HepG2 (cell line): ENCODE data around the gene DCP1B. TPM values are rescaled to one million over a fixed set of nuclear protein-coding genes. Genes with fewer than 3 reads are reported as not detected.

Source experiments
- ATAC-seq: fragments of 200-7000 bp; cut with Tn5 transposase; 3 replicates; pipeline ENCODE4 v1.9.1; 2020; ENCODE audit warnings: mild to moderate bottlenecking, moderate library complexity
- BruUV-seq: library from RNA; stranded (reverse); fragments of 400-500 nt; replicated peaks from 2 replicates; lab custom pipeline; 2021; lab: Mats Ljungman, UMichigan
- CTCF ChIA-PET: fragments of 300-600 bp; formaldehyde crosslinking; extraction: SDS; loops from one replicate; lab custom pipeline; 2021; ENCODE audit warnings: low total read pairs, inconsistent platforms, low intra/inter-chr PET ratio; lab: Yijun Ruan, JAX
- POLR2A ChIA-PET: fragments of 350-600 bp; sonication (Branson Sonifier 250); formaldehyde crosslinking; loops from one replicate; lab custom pipeline; 2020; ENCODE audit warnings: antibody characterized with exemption, inconsistent platforms; lab: Yijun Ruan, JAX
- DNase-seq: peaks from one replicate; pipeline ENCODE4 v3.0.0-alpha.2; 2015; ENCODE audit warnings: low spot score
- FAIRE-seq: peaks from 3 replicates; lab custom pipeline; 2011; peaks lifted over from hg19 to GRCh38; lab: Jason Lieb, UNC
- H2AFZ ChIP-seq: one replicate; pipeline ENCODE4 v1.6.1; 2011; ENCODE audit warnings: low read length, inconsistent platforms
- H3K27ac ChIP-seq: fragments of 300-600 bp; 3 replicates; pipeline ENCODE4 v1.8.0; 2011; ENCODE audit warnings: mixed run types, mild to moderate bottlenecking, mixed read lengths, low read length, inconsistent platforms; ENCODE audit not compliant: insufficient read depth; ENCODE audit errors: extremely low read length
- H3K27me3 ChIP-seq, 2 experiments: fragments of 200-600 bp in 1 of 2; 2 replicates in 1 of 2; 3 replicates in 1 of 2; pipeline versions ENCODE4 v1.6.0 to v1.8.0; 2011; ENCODE audit warnings: low read length in 2 of 2, mild to moderate bottlenecking in 2 of 2, moderate library complexity in 2 of 2, inconsistent platforms in 1 of 2; ENCODE audit not compliant: insufficient read depth in 2 of 2, control insufficient read depth in 1 of 2
- H3K36me3 ChIP-seq, 2 experiments: fragments of 200-600 bp in 1 of 2; replicated peaks in 1 of 2; 2 replicates in 1 of 2; 3 replicates in 1 of 2; pipeline versions ENCODE4 v1.5.1 to v1.8.0; 2011; ENCODE audit warnings: low read length in 2 of 2, inconsistent platforms in 1 of 2; ENCODE audit not compliant: insufficient read depth in 2 of 2, control insufficient read depth in 1 of 2
- H3K4me1 ChIP-seq: 2 replicates; pipeline ENCODE4 v1.5.1; 2012; ENCODE audit warnings: low read length, inconsistent platforms; ENCODE audit not compliant: insufficient read depth
- H3K4me2 ChIP-seq: 2 replicates; pipeline ENCODE4 v1.6.0; 2011; ENCODE audit warnings: low read depth, low read length, inconsistent platforms
- H3K4me3 ChIP-seq, 3 experiments: fragments of 200-600 bp in 1 of 3; sonication (generic), shearing (Covaris generic) in 1 of 3; replicated peaks in 1 of 3; 2 replicates each; pipeline ENCODE4 v1.5.1; 2011 to 2016; ENCODE audit warnings: low read length in 3 of 3, inconsistent platforms in 2 of 3, low read depth in 2 of 3, mild to moderate bottlenecking in 2 of 3, control low read depth in 1 of 3, mixed read lengths in 1 of 3; ENCODE audit not compliant: insufficient read depth in 1 of 3
- H3K79me2 ChIP-seq: one replicate; pipeline ENCODE4 v1.6.1; 2011; ENCODE audit warnings: low read length, inconsistent platforms; ENCODE audit not compliant: insufficient read depth
- H3K9ac ChIP-seq: 2 replicates; pipeline ENCODE4 v1.6.0; 2011; ENCODE audit warnings: mild to moderate bottlenecking, low read depth, low read length, inconsistent platforms; ENCODE audit not compliant: insufficient read depth
- H3K9me3 ChIP-seq: 2 replicates; pipeline ENCODE4 v1.5.1; 2012; ENCODE audit warnings: mild to moderate bottlenecking, low read length
- H4K20me1 ChIP-seq: 2 replicates; pipeline ENCODE4 v1.6.0; 2011; ENCODE audit warnings: inconsistent platforms, mild to moderate bottlenecking, low read length, moderate library complexity; ENCODE audit not compliant: insufficient read depth
- CREM ChIP-seq, 2 experiments: sonication (generic) in 1 of 2; formaldehyde crosslinking in 1 of 2; IDR thresholded peaks; 2 replicates each; pipeline versions ENCODE4 v1.4.0 to v1.6.1; 2016 to 2020; ENCODE audit warnings: antibody characterized with exemption in 1 of 2, mild to moderate bottlenecking in 1 of 2, missing genetic modification reagents in 1 of 2
- FOXM1 ChIP-seq: sonication (generic); formaldehyde crosslinking; IDR thresholded peaks from 2 replicates; pipeline ENCODE4 v1.5.0; 2020; ENCODE audit warnings: missing genetic modification reagents
- NCOR1 ChIP-seq: fragments of 200-600 bp; sonication (generic); IDR thresholded peaks from 2 replicates; pipeline ENCODE4 v1.7.0; 2017; ENCODE audit warnings: antibody characterized with exemption, low read length, borderline replicate concordance
- SRSF1 ChIP-seq: fragments of 200-400 bp; formaldehyde crosslinking; optimal IDR thresholded peaks from 2 replicates; pipeline ENCODE3; 2017; ENCODE audit warnings: mild to moderate bottlenecking, low read depth, low read length, moderate library complexity
- ZFP90 ChIP-seq: sonication (generic); formaldehyde crosslinking; IDR thresholded peaks from 2 replicates; pipeline ENCODE4 v1.8.0; 2022; ENCODE audit warnings: missing genetic modification reagents, mild to moderate bottlenecking, inconsistent platforms, borderline replicate concordance
- ZFYVE20 ChIP-seq: sonication (generic); formaldehyde crosslinking; IDR thresholded peaks from 2 replicates; pipeline ENCODE4 v1.8.0; 2023; ENCODE audit warnings: low read depth, mild to moderate bottlenecking, moderate library complexity, missing genetic modification reagents, borderline replicate concordance
- ZMYM3 ChIP-seq: sonication (generic); formaldehyde crosslinking; IDR thresholded peaks from 2 replicates; pipeline ENCODE4 v1.5.1; 2020; ENCODE audit warnings: mild to moderate bottlenecking, missing genetic modification reagents
- ZNF558 ChIP-seq: sonication (generic); formaldehyde crosslinking; IDR thresholded peaks from 2 replicates; pipeline ENCODE4 v1.9.0; 2022; ENCODE audit warnings: mild to moderate bottlenecking, missing genetic modification reagents, borderline replicate concordance
- ZNF646 ChIP-seq: sonication (generic); formaldehyde crosslinking; IDR thresholded peaks from 2 replicates; pipeline ENCODE4 v1.9.0; 2021; ENCODE audit warnings: mild to moderate bottlenecking, missing genetic modification reagents
- ZNF792 ChIP-seq: IDR thresholded peaks from 2 replicates; pipeline ENCODE4 v1.6.1; 2016
- WGBS: methylation state at CpG from one replicate; pipeline ENCODE4 v1.1.6; 2017; ENCODE audit warnings: low lambda C conversion rate; 5-methylcytosine and 5-hydroxymethylcytosine counted together
- in situ Hi-C: cut with HindIII; loops from 2 replicates; pipeline ENCODE4 v1.10.0; 2017; ENCODE audit warnings: low pct_unique_long_range_greater_than_20kb; ENCODE audit not compliant: extremely low pct_ligation_motif_present
- intact Hi-C: fragments of 100-400 bp; cut with micrococcal nuclease; formaldehyde crosslinking; loops from one replicate; pipeline ENCODE4 v1.10.0; 2022; ENCODE audit not compliant: unreplicated experiment
- polyA plus RNA-seq, 8 experiments: library from polyadenylated mRNA; depleted of rRNA in 3 of 8; stranded (reverse) in 7 of 8; unstranded in 1 of 8; fragments of >200 nt; fragmentation: Illumina TruSeq in 4 of 8; extraction: Trizol in 4 of 8; gene quantifications; 2 replicates each; pipeline versions ENCODE4 v1.2.1 to v1.2.3, GENCODE V29; 2011 to 2016; ENCODE audit warnings: low read depth in 4 of 8, missing spikeins in 1 of 8, mixed read lengths in 1 of 8; ENCODE audit not compliant: insufficient read depth in 1 of 8
- total RNA-seq, 5 experiments: library from RNA; depleted of rRNA; stranded (reverse); fragments of >200 nt; fragmentation: Illumina TruSeq; extraction: Trizol; gene quantifications; 2 replicates each; pipeline ENCODE4 v1.2.3, GENCODE V29; 2016; ENCODE audit warnings: low read depth in 1 of 5
- TF ChIP-seq, protein P1 (sequence below): sonication (generic); formaldehyde crosslinking; IDR thresholded peaks from 2 replicates; pipeline ENCODE4 v1.4.0; 2020; ENCODE audit warnings: missing genetic modification reagents, mild to moderate bottlenecking, borderline replicate concordance

The DCP1B gene
- total and polyA plus RNA-seq, 2 of the 13 experiments (the other 11 are each of a cell fraction or from before 2014, with no cell fraction given) = 11.4 to 27.2 TPM

DNA sequence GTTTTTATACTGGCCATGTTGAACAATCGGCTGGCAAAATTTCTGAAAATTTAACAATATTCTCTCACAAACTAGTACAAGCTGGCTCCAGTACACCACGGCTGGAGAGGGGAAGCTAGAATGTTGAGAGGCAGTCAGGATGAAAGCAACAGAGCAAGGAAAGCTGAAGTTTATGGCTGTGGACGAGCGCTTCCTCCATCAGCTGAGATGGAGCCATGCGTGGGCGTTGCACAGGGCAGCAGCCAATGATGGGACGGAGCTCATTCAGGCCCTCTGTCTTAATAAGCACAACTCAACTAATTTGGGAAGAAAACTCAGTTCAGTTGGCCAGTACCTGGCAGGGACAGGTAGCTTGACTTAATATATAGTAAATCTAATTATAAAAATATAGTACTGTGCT lies 14.1 kb upstream of the DCP1B start:
- no peak for DNase-seq
- ChIA-PET CTCF (no interaction called here), POLR2A (no interaction called here)
- Histone ChIP-seq H3K4me1 (peaks cover 7% of the 10 kb centered on the region; the same call in 1 of the 2 replicates), H3K27ac (no peak overlapping the region), H3K9ac (no peak overlapping the region), H3K4me2 (no peak overlapping the region), H3K4me3 (no peak overlapping the region), H3K27me3 (peaks cover 0 to 10% of the 10 kb centered on the region in 2 experiments; a peak in 2 of 5 replicates), H3K36me3 (no peaks in the 10 kb centered on the region), H2AFZ (no peak overlapping the region), H3K9me3 (no peaks in the 10 kb centered on the region), H3K79me2 (no peaks in the 10 kb centered on the region), H4K20me1 (no peaks in the 10 kb centered on the region)
- in situ Hi-C loops (no loop called here), intact Hi-C loops (no loop called here)
- ATAC-seq = no peak
- WGBS = 71% methylated on average over 5 of the region's 7 CpGs
- no TSS peak for BruUV-seq
- no peak for FAIRE-seq
- TF ChIP-seq ZNF646 (CRISPR knock-in tag) (no peak), ZNF792 (CRISPR knock-in tag) (no peak), ZFP90 (CRISPR knock-in tag) (no peak), NCOR1 (no peak), ZFYVE20 (CRISPR knock-in tag) (no peak), CREM (IDR thresholded peaks at IDR 0.05) (no peak), CREM (CRISPR knock-in tag; IDR thresholded peaks at IDR 0.05) (no peak), ZMYM3 (CRISPR knock-in tag) (no peak), FOXM1 (CRISPR knock-in tag) (no peak), SRSF1 (no peak), ZNF558 (CRISPR knock-in tag) (no peak)
- TF ChIP-seq, protein P1, sequence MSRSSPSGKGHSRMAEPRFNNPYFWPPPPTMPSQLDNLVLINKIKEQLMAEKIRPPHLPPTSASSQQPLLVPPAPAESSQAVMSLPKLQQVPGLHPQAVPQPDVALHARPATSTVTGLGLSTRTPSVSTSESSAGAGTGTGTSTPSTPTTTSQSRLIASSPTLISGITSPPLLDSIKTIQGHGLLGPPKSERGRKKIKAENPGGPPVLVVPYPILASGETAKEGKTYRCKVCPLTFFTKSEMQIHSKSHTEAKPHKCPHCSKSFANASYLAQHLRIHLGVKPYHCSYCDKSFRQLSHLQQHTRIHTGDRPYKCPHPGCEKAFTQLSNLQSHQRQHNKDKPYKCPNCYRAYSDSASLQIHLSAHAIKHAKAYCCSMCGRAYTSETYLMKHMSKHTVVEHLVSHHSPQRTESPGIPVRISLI (CRISPR knock-in tag) = no peak
